Suppressor macrophage treated with lipopolysaccharide for 4 hours (primary cell): ENCODE measurements around the gene SNHG17.
"Not testable (repeated sequence)": the region's sequence is repeated elsewhere in the genome, so short reads cannot be mapped to it uniquely, and the experiment has no call there.

Source experiments
- DNase-seq: peaks from one replicate; pipeline ENCODE4 v3.0.0-alpha.2; 2020

Gene SNHG17

GRCh38 chr20:38414769-38415450 lies 20.2 kb downstream of the SNHG17 start:
- no peak for DNase-seq

GRCh38 chr20:38412877-38413577 lies 22.1 kb downstream of the SNHG17 start:
- DNase-seq = no peak

DNA sequence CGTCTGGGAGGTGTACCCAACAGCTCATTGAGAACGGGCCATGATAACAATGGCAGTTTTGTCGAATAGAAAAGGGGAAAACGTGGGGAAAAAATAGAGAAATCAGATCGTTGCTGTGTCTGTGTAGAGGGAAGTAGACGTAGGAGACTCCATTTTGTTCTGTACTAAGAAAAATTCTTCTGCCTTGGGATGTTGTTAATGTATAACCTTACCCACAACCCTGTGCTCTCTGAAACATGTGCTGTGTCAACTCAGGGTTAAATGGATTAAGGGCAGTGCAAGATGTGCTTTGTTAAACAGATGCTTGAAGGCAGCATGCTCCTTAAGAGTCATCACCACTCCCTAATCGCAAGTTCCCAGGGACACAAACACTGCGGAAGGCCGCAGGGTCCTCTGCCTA lies 27.3 kb downstream of the SNHG17 start:
- not testable (repeated sequence) for DNase-seq

DNA sequence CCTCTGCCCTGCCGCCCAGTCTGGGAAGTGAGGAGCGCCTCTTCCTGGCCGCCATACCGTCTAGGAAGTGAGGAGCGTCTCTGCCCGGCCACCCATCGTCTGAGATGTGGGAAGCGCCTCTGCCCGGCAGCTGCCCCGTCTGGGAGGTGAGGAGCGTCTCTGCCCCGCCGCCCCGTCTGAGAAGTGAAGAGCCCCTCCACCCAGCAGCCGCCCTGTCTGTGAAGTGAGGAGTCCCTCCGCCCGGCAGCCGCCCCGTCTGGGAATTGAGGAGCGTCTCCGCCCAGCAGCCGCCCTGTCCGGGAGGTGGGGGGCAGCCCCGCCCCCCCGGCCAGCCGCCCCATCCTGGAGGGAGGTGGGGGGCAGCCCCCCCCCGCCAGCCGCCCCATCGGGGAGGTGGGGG lies 27.8 kb downstream of the SNHG17 start:
- no peak for DNase-seq

- no peak for DNase-seq
Measured at GRCh38 chr20:38406476-38406875, 28.7 kb downstream of the SNHG17 start.

DNA sequence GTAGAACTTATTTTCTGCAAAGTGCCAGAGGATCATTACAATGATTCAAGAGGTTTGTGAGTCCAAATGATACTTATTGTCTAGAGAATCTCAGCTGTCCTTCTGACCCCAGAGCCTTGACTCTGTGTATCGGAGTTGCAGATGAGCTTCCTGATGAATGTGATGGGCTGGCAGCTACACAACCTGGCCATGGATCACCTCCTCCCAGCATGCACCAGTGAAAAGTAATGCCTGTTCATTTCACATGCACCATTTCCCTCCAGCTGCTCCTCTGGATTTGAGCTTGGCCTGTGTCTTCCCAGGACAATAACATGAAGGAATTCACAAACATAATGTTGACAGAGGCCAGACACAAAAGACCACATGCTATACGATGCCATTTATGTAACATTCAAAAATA lies 30.0 kb downstream of the SNHG17 start:
- DNase-seq = no peak

- DNase-seq = no peak
Measured at GRCh38 chr20:38404016-38404415, 31.1 kb downstream of the SNHG17 start.

- no peak for DNase-seq
Measured at GRCh38 chr20:38402816-38403215, 32.3 kb downstream of the SNHG17 start.

- no peak for DNase-seq
Measured at GRCh38 chr20:38402089-38402488, 33.0 kb downstream of the SNHG17 start.

- DNase-seq = peak; percentile 10
Measured at GRCh38 chr20:38395751-38396395, 39.3 kb downstream of the SNHG17 start.

DNA sequence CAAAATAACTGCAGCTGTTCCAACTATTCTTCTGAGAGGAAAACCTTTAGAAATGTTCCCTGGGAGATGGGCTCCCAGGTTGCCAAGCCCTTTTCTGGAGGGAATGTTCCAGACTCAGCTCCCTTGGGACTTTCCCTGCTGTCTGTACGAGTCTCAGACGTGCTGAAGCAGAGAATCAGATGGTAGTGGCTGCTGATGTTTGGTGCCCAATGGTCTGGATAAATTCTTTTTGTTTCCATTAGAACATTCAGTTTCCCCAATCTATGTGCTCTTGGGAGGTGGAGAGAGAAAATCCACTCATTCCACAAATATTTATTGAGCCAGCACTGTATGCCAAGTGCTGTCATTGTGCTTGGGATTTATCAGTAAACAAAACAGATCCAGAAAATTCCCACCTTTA lies 40.0 kb downstream of the SNHG17 start:
- no peak for DNase-seq

DNA sequence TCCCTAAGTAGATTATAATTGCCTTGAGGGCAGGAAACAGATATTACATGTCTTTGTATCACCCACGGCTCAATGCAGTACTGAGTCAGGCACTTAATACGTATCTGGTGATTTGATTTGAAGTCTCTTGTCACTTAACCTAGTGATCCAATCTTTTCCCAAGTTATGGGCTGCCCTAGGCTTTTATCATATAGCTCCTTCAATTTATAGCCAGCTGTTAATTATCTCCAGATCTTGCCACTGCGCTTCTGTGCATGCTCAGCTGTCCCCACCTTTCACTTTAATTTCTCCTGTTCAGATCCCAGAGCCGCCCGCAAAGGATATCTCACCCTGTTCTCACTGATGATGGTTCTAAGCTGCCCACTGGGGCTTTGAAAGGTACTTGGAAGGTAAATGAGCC lies 41.9 kb downstream of the SNHG17 start:
- DNase-seq = no peak

DNA sequence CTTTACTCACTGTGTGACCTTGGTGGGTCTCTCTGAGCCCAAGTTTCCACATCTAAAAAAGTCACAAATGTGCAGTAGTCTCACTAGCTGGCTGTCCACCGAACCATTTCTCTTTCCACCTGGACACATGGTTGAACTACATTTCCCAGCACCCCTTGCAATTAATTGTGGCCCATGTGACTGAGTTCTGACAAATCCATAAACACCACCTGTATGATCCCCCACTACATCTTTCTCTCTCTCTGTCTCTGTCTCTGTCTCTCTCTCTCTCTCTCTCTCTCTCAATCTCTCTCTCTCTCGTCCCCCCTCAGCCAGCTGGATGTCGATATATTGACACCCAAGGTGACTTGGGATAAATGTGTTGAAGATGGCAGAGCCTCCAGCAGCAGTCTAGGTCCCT lies 42.8 kb downstream of the SNHG17 start:
- DNase-seq = no peak

- no peak for DNase-seq
Measured at GRCh38 chr20:38387953-38388352, 47.2 kb downstream of the SNHG17 start.

DNA sequence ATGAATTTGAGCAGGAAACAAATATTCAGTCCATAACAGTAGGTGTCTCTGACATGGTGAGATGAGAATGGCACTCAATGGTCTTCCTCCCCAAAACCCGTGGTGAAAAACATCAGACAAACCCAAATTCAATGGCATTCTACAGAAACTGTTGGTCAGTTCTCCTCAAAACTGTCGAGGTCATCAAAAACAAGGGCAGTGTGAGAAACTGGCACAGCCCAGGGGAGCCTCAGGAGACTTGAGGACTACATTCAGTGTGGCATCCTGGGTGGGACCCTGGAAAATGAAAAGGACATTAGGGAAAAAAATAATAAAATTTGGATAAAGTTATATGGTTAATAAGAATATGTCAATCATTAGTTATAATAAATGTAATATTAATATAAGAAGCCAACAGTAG lies 48.3 kb downstream of the SNHG17 start:
- no peak for DNase-seq

- no peak for DNase-seq
Measured at GRCh38 chr20:38386004-38386403, 49.1 kb downstream of the SNHG17 start.

DNA sequence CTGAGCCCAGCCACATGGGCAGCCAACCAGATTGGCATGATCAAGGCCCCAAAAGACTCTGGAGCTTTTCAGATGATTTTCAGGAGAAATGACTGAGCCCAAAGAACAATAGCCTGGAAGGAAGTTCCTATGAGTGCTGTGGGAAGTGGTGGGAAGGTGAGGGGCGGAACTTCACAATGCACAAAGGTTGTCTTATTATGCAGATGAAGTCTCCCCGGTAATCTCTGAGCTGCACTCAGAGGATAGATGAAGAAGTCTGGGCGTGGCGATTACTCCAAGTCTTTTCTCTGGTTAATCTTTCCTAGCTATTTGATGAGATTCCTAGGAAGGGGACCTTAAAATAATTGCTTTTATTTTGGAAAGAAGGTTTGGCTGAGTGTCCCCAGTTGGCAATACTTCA lies 52.0 kb downstream of the SNHG17 start:
- no peak for DNase-seq

GRCh38 chr20:38377838-38378237 lies 57.3 kb downstream of the SNHG17 start:
- DNase-seq = not testable (repeated sequence)

GRCh38 chr20:38377039-38377685 lies 58.0 kb downstream of the SNHG17 start:
- no peak for DNase-seq

- no peak for DNase-seq
Measured at GRCh38 chr20:38373898-38374297, 61.2 kb downstream of the SNHG17 start.

- DNase-seq = no peak
Measured at GRCh38 chr20:38373231-38373867, 61.8 kb downstream of the SNHG17 start.

DNA sequence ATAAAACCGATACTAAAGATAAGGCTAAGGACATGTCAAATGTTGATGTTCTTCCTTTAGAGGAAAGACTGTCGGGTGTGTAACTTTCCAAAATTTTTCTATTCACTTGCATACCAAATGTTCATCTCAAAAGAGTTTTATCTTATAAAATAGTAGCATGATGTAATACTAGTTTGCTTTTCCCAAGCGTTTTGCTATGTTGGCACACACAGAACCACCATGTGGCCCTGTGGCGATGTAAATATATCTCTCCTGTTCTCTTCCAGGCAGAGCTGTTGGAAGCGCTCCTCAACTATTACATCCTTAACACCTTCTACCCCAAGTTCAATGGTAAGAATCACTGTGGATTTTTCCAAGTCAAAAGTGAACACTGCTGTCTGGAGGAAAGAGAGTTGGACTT lies 62.3 kb downstream of the SNHG17 start:
- no peak for DNase-seq
